COR-L47 (cell line): Measurements from ENCODE around the gene MCM9.

Source experiments
- DNase-seq: peaks from one replicate; lab custom pipeline; 2025; lab: John Stamatoyannopoulos, UW

The MCM9 gene

DNA sequence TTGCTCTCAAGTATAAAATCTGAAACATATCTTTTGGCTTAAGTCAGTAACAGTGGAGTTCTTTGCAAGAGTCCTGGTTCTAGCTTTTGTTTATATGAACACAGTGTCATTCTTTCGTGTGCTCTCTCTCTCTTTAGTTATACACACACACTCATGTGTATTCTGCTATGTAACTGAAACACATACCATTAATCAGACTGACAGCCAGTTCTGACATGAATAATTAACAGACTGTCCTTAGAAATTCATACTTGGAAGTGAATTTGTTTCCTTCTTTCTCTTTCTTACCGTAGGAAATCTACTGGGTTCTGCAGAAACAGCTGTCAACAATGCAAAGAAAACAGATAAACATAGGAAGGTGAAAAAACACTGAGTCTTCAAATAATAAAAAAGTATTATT lies 2.5 kb downstream of the MCM9 start:
- no peak for DNase-seq

DNA sequence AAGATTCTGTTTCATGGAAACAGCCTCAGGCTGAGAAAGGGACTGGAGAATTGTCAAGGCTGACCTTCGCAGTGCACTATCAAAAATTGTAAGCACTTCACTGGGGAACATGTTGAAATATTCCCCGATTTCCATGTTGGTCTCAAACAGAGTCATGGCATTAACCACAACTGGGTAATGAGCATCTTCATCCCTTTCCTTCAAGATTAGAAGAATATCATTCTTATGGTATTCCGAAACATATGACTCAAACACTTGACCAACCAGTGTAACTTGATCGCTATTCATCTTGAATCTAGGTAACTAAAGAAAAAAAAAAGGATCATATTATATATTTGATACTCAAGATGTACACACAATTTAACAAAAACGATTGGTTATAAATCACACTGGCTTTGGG lies 3.5 kb downstream of the MCM9 start:
- no peak for DNase-seq

DNA sequence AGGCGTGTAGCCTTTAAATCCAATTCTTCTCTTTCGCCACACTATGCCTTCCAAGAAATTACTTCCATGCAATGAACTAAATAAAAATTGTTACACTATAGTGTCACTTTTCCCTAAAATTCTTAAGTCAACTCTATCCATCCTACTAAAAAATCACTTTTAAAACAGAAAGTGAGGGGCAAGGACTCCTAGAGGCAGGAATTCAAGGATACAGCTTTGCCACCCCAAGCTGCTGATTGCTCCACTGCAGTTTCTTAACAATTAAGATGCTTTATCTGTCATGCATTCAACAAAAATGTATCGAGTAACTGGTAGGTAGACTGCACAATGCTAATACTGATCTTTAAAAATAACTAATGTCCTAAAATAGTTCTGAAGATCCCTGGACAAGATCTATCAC lies 4.3 kb downstream of the MCM9 start:
- DNase-seq = no peak

DNA sequence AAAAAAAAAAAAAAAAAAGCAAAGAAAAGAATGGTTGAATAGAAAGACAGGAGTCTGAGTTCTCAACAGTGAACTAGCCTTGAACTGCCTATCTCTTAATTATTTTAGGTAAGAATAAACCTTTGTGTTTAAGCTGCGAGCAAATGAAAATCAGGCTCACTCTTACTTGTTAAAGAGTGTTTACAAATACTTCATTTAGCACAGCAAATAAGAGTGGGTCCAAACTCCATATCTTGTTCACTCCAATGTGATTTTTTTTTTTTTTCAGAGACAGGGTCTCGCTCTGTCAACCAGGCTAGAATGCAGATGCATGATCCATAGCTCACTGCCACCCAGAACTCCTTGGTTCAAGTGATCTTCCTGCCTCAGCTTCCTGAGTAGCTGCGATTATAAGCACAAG lies 11.9 kb downstream of the MCM9 start:
- DNase-seq = no peak

DNA sequence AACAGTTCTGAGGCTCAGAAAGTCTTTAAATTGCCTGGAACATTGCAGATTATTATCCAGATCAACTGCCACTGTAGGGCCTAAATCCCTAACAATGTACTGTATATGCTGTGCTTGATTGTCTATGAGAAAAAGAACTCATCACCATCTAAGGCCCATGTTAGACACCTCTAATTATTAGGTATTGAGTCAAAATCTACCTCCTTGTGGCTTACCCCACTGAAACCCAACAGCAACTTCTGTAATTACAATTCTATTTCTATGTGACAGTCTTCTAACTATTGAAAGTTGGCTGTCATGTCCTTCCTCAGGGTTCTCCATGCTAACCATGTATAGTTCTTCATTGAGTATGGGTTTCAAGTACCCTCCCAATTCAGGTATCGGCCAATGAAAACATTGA lies 13.9 kb downstream of the MCM9 start:
- DNase-seq = no peak

DNA sequence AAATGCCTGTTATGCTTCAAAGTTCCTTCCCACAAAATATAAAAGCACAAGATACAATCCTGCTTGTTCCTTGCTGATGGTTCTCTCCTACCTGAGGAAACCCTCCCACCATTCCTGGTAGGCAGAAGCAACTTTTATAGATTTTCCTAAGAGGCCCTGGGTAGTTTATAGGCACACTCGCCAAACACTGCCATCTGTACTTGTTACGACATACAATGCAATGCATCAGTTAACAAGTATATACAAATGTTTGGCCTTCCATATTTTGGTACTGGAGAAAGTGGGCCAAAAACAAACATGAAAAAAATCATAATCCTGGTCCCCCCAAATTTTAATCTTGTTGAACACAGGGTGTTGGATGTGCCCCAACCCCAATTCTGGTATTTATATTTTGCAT lies 16.6 kb downstream of the MCM9 start:
- no peak for DNase-seq

DNA sequence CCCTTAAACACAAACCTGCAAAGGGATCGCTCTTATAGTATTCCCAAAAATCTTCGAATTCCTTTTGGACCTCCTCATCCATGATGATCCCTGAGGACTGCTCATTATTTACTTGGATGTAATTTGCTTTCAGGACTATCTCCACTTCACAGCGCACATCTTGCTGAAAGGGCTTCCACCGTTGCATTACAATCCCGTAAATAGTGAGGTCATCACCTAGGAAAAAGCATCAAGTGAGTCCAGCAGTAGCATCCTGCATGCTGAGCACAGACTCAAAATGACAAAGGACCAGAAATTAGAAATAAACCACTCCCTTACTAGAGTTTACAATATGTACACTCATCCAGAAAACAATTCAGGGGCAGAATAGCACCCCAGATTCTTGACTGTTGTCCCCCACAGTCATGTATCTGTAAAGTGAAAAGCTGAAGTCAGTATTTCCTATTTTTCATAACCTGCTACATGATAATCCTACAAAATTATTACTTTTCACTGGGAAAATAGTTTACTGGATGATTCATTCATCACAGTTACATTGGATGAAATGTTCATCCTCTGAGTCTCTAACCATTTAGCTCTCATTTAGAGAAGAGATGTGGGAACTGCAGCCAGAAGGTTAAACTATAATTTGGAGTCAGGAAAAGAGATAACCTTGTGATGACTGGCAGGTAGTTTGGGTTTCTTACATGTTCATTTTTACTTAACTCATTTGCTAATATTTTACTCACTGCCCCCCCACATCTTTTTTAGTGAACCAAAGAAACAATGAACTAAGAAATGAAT lies 17.2 kb downstream of the MCM9 start:
- DNase-seq = no peak

DNA sequence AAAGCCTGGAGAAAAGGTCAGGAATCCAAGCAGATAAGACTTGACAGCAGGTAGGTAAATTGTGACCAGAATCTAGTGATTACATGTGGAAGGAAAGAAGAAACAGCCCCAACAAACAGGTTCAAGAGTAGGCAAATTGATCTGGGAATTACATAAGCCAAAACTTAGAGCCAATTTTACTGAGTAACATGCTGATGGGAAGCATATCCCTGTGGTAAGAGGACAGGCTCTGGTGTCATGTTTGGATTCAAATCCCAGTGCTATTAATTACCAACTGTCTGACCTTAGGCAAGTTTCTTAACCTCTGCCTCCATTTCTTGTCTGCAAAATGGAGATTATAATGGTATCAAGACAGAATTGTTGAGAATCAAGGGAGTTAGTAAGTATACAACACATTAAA lies 20.4 kb downstream of the MCM9 start:
- DNase-seq = no peak

DNA sequence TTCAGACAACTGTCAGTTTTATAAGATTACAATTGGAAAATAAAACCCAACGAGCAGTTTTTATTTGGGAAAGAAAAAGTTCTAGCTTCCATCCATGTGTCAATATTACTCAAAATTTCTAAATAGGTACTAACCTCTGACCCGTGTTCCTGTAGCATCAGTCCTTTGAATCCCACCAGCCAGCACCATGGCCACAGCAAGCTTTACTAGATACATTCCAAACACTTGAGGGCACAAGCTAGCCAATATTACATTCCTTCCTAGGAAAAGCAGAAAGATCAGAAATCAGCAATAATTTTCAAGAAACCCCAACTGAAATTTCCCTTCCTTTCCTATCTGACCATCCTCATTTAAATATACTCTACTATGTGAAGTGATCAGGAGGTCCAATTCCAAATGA lies 21.8 kb downstream of the MCM9 start:
- DNase-seq = no peak

DNA sequence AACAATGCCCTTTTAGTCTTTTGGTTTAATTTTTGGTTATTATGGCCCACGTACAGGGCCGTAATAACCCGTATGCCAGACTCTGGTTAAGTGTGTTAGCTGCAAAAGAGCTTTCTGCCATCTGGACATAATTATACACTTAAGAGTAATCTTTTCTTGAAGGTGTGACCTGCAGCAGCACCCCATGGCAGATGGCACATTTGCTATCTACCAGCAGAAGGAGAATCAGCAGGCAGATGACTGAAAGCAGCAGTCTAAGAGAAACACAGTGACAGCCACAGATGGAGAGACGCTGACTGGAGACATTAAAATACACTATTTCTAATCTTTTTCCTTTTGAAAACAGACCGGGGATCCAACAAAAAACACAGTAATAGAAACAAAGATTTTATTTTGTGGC lies 22.3 kb downstream of the MCM9 start:
- DNase-seq = peak; percentile 19

DNA sequence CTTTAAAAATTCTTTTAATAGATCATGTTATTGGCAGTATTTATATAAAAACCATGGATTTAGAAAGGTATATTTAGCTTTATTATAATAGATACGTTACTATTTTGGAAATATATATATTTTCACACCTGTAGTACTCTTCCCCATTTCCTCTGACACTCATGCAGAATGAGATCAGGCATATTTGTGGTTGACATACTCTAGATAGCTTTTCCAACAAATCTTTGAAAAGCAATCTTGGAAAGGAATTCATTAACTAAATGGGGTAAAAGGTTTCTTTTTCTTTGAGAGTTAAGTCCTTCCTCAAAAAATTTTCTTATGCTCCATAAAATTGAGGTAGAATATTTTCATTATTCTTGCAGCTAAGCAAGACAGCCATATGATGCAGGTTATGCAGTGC lies 26.5 kb downstream of the MCM9 start:
- DNase-seq = no peak

DNA sequence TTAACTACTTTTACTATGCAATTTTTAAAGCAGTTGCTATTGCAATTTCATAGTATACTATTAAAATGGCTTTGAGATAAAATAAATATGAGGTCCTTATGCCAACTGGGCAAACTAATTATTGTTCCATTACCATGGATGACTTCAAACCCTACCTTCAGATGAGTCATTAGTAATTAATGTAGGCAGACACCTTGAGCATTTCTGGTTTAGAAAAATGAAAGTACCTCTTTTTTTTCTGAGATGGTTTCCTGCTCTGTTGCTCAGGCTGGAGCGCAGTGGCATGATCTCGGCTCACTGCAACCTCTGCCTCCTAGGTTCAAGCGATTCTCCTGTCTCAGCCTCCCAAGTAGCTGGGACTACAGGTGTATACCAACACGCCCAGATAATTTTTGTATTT lies 29.1 kb downstream of the MCM9 start:
- DNase-seq = no peak

DNA sequence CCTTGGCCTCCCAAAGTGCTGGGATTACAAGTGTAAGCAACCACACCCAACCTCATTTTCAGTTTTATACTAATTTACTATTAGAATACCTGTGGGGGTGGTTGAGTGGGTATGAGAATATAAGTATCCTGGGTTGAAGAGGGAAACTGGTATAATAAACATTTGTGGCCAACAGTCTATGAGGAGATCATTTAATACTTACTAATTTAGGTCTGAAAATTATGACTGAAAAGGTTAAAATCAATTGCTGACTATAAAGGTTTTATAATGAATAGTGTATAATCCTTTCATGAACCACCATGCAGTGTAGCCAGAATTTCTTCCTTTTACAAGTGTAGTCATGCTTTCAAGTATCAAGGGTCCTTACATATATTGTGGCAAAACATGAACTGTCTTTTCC lies 29.9 kb downstream of the MCM9 start:
- no peak for DNase-seq

DNA sequence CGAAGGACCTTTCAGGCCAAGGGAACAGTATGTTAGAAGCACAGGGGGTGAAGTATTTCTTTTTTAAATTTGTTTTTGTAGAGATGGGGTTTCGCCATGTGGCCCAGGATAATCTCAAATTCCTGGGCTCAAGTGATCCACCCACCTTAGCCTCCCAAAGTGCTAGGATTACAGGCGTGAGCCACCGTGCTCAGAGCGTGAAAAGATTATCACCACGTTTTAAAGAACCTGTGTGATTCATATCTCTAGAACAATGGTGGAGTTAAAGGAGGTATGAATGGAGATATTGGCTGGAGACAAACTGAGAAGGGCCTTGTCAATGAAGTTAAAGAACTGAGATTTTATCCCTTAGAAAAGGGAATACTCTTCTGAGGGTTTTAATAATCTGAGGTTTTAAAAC lies 31.3 kb downstream of the MCM9 start:
- no peak for DNase-seq

DNA sequence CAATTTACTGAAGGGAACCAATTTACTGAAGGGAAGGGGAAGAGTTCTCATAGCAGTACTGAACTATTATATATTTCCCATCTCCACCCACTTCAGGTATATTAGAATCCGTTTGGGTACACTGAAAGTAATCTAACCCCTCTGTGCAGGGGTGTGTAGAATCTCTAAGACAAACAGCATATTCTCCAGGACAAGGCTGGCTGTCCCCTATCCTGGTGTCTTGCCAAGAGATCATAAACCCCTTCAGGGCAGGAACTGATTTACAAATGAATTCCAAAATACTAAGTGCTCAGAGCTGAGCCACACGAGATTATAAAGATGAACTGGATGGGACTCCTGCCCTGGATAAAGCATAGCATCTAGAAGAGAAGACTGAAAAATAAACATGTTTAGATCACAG lies 31.8 kb downstream of the MCM9 start:
- DNase-seq = no peak

DNA sequence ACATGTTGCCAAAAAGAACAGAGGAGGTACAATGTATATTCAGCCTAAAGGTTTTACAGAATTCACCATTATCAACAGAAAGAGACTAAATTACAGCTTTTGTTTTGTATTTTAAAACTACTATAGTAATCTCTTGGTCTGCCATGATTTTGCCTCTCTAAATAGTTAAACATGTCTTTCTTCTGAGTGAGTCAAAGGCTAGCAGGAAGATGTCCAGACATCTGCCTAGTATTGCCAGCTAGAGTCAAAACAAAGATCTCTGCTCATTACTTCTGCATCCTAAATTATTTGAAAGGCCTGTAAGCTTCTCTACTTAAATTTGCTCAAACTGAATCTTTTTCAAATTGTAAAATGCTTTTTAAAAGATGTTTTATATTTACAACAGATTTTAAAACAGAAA lies 32.2 kb downstream of the MCM9 start:
- DNase-seq = no peak

DNA sequence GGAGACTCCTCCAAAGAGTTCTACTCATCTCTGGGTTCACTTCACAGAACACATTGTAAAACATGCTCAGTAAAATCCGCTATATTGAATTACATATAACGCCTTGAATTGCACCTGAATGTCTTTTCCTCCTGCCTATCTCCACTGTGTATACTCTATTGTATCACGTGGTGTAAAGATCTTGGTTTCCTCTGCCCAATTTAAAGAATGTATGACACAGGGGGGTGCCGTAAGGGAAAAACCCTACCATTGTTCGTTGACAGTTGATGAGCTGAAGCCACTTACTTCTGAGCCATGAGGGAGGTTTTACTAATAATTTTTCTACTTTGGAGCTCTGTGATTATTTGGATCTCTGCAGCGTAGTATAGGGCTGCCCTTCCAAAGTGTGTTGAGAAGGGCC lies 35.0 kb downstream of the MCM9 start:
- DNase-seq = no peak

DNA sequence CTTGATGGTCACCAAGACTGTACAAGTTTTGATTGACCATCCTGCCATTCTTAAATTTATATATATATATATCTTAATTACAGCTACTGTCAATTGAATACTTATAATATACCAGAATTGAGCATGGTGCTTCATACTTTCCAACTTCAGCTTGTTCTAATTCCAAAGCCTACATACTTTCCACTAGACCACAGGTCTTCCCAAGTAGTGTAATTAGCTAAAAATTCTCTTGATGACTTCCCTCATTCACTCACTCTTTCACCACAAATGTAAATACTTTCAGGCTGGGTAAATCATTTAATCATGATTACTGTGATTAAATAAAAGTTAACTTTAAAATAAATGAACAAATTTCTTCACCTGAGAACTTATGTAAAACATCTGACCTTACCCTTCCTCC lies 37.6 kb downstream of the MCM9 start:
- DNase-seq = no peak

DNA sequence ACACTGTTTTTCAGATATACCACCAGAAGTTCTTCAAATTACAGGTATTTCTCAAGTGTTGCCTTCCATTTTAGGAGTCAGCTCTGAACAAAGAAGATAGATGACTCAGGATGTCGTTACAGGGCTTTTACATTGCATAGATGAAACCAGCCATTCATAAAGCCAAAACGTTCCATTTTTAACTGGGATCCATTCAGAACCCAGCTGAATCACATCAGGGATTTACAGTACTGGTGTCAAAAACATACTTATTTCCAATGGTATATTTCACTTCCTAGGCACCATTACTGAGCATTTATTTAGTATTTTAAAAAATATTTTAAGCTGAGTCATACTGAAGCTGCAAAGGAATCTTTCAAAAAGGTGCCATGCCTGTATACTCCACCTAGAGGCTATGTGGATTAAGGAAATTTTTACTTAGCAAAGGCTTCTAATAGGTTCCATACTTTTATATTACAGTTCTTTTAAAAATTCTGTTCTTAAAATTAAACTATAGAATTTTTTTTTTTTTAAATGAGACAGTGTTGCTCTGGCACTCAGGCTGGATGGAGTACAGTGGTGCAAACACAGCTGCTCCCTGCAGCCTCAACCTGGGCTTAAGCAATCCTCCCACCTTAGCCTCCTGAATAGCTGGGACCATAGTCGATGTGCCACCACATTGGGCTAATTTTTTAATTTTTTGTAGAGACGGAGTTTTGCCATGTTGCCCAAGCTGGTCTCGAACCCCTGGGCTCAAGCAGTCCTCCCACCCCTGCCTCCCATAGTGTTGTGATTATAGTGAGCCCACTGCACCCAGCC lies 38.4 kb downstream of the MCM9 start:
- DNase-seq = peak; percentile 4

DNA sequence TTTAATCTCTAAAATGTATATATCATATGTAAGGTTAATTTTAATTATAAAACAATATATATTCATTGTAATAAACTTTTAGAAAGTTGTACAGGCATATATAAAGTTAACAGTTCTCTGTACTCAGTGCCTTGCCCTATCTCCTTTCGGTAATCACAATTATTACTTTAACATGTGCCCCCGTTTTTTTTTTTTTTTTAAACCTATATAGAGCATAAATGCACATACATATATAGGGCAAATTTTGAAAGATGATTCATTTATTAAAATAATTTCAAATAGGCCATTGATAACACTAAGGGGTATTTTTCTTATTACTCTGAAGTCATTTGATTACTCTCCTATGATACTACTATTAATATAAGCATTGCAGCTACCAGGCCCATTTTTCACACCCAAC lies 39.1 kb downstream of the MCM9 start:
- DNase-seq = no peak

DNA sequence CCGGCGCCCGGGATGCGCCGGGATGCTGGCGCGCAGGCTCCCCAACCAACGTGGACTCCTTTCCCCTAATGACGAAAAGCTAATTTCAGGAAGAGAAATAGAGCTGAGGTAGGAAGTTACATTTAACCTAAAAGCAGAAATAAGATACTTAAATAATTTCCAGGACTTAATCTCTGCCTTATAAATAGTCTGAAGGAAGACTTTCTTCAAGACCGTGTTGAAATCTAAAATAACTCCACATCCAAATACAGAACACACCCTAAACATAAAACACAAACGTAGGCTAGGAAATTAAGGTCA lies 39.7 kb downstream of the MCM9 start:
- no peak for DNase-seq

DNA sequence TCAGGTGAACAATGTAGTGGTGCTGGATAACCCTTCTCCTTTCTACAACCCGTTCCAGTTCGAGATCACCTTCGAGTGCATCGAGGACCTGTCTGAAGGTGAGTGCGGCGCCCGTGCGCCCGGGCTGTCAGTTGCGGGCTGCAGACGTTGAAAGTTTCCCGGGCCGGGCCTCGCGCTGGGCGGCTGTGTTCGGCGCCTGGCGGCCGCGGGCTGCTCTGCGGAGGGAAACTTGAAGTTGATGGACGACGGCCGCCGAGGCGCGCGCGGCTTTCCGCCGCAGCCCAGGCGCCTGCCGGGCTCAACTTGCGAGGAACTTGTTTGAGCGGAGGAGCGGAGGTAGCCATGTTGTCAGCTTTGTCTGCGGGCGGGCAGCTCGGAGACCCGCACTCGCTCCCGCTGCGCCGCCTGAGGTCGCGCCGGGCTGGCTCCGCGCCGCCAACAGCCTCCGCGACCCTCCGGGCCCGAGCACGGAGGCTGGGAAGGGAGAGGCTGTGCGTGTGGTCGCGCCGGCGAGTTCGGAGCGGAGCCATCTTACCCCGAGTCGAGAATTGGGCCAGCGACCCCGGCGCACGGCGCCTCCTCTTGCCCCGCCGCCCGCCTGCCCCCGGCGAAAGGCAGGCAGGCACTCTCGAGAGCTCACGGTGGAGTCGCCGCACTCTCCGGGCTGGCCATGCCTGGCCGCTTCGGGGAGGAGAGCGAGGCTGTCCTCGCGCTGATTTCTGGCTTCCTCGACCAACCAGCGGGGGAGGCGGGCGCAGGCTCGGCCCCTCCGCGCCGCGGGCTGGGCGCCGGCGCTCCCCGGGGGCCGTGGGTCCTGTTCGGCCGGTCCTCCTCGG lies 40.3 kb downstream of the MCM9 start:
- peak; percentile 9 for DNase-seq

DNA sequence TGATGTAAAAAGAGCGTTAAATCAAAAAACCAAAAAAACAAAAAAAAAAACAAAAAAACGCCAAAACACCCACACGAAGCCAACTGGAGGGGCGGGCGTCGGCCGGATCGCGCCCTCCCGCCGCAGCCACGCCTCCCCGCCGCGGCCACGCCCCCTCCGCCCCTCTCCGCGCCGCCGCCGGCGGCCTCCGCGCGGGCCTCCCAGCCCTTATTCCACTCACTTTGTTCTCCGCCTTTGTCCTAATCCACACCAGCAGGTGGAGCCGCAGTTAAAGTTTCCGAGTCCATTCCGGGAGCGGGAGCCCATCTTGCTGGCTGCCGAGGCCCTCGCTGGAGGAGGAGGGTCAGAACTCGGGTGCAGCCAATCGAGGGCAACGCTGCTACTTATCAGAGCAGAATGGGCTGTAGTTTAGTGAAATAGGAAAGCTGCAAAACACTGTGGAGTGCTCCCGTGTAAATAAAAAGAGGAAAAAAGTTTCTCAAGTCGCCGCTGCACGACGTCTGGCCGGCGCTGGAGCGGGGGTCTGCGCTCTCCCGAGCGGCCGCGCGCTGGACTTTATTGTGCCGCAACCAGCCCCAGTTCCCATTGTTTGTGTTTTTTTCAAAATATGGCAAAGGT lies 41.0 kb downstream of the MCM9 start, which contains the start of gene ASF1A:
TSS of gene ASF1A (plus strand) at position 346 of the 618 bp plus-strand sequence. CDS start at position 608, 262 bp downstream.
- peak; percentile 87 for DNase-seq
